ENCODE data around the gene ERAP2.

DNA sequence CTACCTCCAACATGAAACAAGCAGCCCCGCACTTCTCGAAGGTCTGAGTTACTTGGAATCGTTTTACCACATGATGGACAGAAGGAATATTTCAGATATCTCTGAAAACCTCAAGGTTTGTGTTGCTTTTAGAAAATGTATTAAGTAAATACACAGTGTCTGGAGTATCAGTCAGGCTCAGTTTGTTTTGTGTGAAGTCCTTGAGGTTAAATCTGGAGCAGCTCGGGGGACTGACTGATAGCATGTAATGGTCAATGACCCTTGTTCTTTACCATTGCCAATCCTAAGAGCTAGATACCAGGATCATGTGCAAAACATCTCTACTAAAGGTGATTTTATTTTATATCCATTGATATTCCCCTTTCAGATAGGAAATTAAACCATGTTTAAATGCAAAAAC lies 32.7 kb downstream of the ERAP2 start:
- TF ChIP-seq, protein P1, sequence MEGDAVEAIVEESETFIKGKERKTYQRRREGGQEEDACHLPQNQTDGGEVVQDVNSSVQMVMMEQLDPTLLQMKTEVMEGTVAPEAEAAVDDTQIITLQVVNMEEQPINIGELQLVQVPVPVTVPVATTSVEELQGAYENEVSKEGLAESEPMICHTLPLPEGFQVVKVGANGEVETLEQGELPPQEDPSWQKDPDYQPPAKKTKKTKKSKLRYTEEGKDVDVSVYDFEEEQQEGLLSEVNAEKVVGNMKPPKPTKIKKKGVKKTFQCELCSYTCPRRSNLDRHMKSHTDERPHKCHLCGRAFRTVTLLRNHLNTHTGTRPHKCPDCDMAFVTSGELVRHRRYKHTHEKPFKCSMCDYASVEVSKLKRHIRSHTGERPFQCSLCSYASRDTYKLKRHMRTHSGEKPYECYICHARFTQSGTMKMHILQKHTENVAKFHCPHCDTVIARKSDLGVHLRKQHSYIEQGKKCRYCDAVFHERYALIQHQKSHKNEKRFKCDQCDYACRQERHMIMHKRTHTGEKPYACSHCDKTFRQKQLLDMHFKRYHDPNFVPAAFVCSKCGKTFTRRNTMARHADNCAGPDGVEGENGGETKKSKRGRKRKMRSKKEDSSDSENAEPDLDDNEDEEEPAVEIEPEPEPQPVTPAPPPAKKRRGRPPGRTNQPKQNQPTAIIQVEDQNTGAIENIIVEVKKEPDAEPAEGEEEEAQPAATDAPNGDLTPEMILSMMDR (IDR thresholded peaks at IDR 0.05): no peak
- TF ChIP-seq POLR2A (IDR thresholded peaks at IDR 0.05): no peak
